Activated naive CD8-positive, alpha-beta T cell treated with anti-CD3 and anti-CD28 coated beads, Interleukin-2, amount 50 U/mL, for 16 hours (primary cell): ENCODE data around the gene DAD1.

Source experiments
- DNase-seq: peaks from one replicate; pipeline ENCODE4 v3.0.0-alpha.2; 2020; ENCODE audit warnings: low read depth, low spot score

DAD1 gene

GRCh38 chr14:22517117-22517720 is 71.8 kb downstream of the DAD1 start:
- no peak for DNase-seq

- no peak for DNase-seq
Observed at GRCh38 chr14:22515929-22516328, 73.1 kb downstream of the DAD1 start.
